Uterus (tissue), 4 donors: ENCODE data around the gene KCNAB2. TPM values are rescaled to one million over a fixed set of nuclear protein-coding genes. Genes with fewer than 3 reads are reported as not detected.

Experiments
- DNase-seq, 2 donors: peaks; one replicate each; pipeline ENCODE4 v3.0.0-alpha.2; 2019 to 2020
- H3K27ac ChIP-seq, 2 donors: fragments of 200-600 bp; sonication (generic); 1 replicate in 1 of 2; 2 replicates in 1 of 2; pipeline ENCODE4 v1.5.1; 2016 to 2018
- H3K27me3 ChIP-seq, 2 donors: fragments of 200-600 bp; sonication (generic); one replicate each; pipeline ENCODE4 v1.5.1; 2018 to 2019; ENCODE audit warnings: control low read depth in 1 of 2
- H3K36me3 ChIP-seq, 2 donors: fragments of 200-600 bp; sonication (generic); one replicate each; pipeline ENCODE4 v1.5.1; 2019; ENCODE audit warnings: control low read depth in 1 of 2
- H3K4me1 ChIP-seq, 2 donors: fragments of 200-600 bp; sonication (generic); one replicate each; pipeline ENCODE4 v1.5.1; 2018 to 2019; ENCODE audit warnings: control low read depth in 1 of 2
- H3K4me3 ChIP-seq, 2 donors: fragments of 200-600 bp; sonication (generic); 1 replicate in 1 of 2; 2 replicates in 1 of 2; pipeline ENCODE4 v1.5.1; 2018 to 2019; ENCODE audit warnings: mild to moderate bottlenecking in 1 of 2
- H3K9me3 ChIP-seq, 2 donors: fragments of 200-600 bp; sonication (generic); one replicate each; pipeline ENCODE4 v1.5.1; 2019; ENCODE audit warnings: control low read depth in 1 of 2
- POLR2A ChIP-seq, 2 donors: fragments of 450-650 bp; IDR thresholded peaks; one replicate each; pipeline ENCODE4 v1.6.1; 2016; ENCODE audit warnings: antibody characterized with exemption in 2 of 2, mild to moderate bottlenecking in 1 of 2, moderate library complexity in 1 of 2
- intact Hi-C: fragments of 100-400 bp; cut with DNase I; formaldehyde crosslinking; loops from one replicate; pipeline ENCODE4 v1.15.1; 2023; ENCODE audit warnings: low total_unique reads
- total RNA-seq, 4 donors: library from RNA; depleted of rRNA in 3 of 4; stranded (reverse); fragments of >200 nt in 3 of 4; gene quantifications; one replicate each; pipeline versions ENCODE4 v1.1.0 to v1.2.4, GENCODE V29; 2014 to 2023
- TF ChIP-seq, protein P1 (sequence below), 4 experiments: fragments of 200-600 bp in 2 of 4; fragments of 450-650 bp in 2 of 4; sonication (generic) in 2 of 4; IDR thresholded peaks; one replicate each; pipeline ENCODE4 v1.5.1; 2016 to 2019; ENCODE audit warnings: antibody characterized with exemption in 4 of 4, mild to moderate bottlenecking in 2 of 4, moderate library complexity in 1 of 4
- donor health status: DM: yes; HTN: yes; CAD: no.

The KCNAB2 gene
- total RNA-seq, 4 donors from 2014 or later = 1.5 to 21.2 (median 12.9) TPM

DNA sequence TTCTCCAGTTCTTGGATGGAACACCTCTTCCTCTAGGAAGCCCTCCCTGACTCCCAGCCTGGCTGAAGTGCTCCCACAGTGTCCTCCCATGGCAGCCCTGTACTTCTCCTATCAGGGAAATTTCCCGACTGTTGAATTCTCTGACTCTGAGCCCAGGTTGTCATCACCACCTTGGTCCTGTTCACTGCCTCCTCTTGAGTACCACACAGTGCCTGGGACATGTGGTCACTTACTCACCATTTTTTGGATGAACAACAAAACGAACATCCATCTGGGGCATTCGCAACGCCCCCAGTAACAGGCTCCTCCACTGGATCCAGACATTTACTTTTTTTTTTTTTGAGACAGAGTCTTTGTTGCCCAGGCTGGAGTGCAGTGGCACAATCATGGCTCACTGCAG lies 97.0 kb downstream of the KCNAB2 start:
- no peaks in the 10 kb centered on the region for H3K9me3 ChIP-seq
- H3K36me3 ChIP-seq = no peaks in the 10 kb centered on the region
- DNase-seq = no peak
- TF ChIP-seq, protein P1, sequence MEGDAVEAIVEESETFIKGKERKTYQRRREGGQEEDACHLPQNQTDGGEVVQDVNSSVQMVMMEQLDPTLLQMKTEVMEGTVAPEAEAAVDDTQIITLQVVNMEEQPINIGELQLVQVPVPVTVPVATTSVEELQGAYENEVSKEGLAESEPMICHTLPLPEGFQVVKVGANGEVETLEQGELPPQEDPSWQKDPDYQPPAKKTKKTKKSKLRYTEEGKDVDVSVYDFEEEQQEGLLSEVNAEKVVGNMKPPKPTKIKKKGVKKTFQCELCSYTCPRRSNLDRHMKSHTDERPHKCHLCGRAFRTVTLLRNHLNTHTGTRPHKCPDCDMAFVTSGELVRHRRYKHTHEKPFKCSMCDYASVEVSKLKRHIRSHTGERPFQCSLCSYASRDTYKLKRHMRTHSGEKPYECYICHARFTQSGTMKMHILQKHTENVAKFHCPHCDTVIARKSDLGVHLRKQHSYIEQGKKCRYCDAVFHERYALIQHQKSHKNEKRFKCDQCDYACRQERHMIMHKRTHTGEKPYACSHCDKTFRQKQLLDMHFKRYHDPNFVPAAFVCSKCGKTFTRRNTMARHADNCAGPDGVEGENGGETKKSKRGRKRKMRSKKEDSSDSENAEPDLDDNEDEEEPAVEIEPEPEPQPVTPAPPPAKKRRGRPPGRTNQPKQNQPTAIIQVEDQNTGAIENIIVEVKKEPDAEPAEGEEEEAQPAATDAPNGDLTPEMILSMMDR (IDR thresholded peaks at IDR 0.05) = no peak
- no peak for TF ChIP-seq POLR2A (IDR thresholded peaks at IDR 0.05)
- no peaks in the 10 kb centered on the region for H3K4me1 ChIP-seq
- H3K27ac ChIP-seq = no peak overlapping the region
- no peaks in the 10 kb centered on the region for H3K27me3 ChIP-seq
- no peak overlapping the region for H3K4me3 ChIP-seq
- intact Hi-C loops = no loop called here

DNA sequence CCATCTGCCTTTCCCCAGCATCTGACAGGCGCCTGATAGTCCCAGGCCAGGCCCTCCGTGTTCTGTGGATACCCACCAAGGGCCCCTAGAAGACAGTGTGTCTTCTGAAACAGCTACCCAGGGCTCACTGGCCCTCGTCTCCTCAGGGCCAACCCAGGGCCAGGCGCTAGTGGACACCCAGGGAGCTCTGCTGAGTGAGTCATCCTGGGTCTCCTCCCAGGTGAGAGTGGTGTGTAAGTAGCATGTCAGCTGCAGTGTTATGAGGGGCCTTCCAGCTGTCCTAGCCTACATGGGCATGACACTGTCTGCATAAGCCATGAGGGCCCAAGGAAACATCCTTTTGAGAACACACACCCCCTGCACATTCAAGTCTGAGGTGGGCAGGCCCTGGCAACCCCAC lies 97.7 kb downstream of the KCNAB2 start:
- H3K36me3 ChIP-seq = no peaks in the 10 kb centered on the region
- H3K27me3 ChIP-seq = no peaks in the 10 kb centered on the region
- no peaks in the 10 kb centered on the region for H3K9me3 ChIP-seq
- H3K27ac ChIP-seq = no peak overlapping the region
- no peak for TF ChIP-seq POLR2A (IDR thresholded peaks at IDR 0.05)
- TF ChIP-seq, protein P1 (IDR thresholded peaks at IDR 0.05) = no peak
- no peaks in the 10 kb centered on the region for H3K4me1 ChIP-seq
- DNase-seq = no peak
- no peak overlapping the region for H3K4me3 ChIP-seq
- intact Hi-C loops = no loop called here

DNA sequence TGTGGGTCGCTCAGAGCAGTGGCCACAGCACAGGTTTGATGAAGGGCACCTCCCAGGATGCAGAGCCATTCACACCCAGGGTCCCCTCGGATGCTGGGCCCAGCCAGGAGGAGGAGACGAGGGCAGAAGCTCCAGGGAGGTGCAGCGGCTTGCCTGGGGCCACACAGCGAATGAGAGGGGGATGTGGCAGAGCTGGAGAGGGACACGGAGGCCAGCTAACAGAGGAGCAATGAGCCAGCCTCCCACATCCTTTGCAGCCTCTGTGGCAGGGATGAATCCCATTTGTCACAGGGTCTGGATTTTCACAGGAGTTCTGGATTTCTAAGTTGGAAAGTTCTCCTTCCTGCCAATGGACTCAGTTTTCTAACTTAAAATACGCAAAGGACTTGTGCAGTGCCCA lies 98.5 kb downstream of the KCNAB2 start:
- Histone ChIP-seq H3K36me3 (no peaks in the 10 kb centered on the region), H3K9me3 (no peaks in the 10 kb centered on the region), H3K4me1 (no peaks in the 10 kb centered on the region), H3K27me3 (no peaks in the 10 kb centered on the region), H3K4me3 (no peak overlapping the region), H3K27ac (no peak overlapping the region)
- TF ChIP-seq POLR2A (IDR thresholded peaks at IDR 0.05) = no peak
- TF ChIP-seq, protein P1 (IDR thresholded peaks at IDR 0.05) = no peak
- intact Hi-C loops = no loop called here
- no peak for DNase-seq

DNA sequence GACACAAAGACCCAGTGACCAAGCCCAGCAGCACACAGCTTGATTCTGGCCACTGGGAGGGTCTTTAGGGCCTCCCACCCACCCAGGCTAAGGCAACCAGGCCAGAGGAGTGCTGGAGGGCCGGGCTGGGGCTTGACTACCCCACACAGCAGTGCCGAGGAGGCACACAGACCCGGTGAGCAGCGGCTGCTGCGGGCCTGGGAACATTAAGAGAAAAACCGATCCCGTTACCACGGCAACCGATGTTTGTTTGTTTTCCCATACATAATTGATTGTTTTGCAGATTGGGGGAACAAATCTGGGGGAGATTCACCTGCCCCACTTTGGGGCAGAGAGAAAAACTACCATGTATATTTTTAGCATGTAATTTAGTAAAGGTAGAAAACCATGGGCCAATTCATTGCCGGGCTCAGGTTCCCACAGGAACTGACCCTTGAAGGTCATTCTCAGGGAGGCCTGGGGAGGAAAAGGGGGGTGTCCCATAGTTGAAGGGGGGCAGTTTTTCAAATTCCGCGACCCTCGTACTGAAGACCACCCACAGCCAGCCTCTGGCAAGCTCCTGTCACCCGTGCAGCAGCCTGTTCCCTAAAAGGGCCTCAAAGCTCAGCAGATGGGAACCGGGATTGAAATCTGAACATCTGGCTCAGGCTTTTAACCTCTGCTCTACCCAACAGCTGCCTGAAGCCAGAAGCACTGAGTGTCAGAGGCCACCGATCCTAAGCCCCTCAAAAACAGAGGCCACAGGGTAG lies 99.1 kb downstream of the KCNAB2 start:
- no peaks in the 10 kb centered on the region for H3K9me3 ChIP-seq
- no peak for DNase-seq
- TF ChIP-seq, protein P1 (IDR thresholded peaks at IDR 0.05) = no peak
- TF ChIP-seq POLR2A (IDR thresholded peaks at IDR 0.05) = no peak
- H3K36me3 ChIP-seq = no peaks in the 10 kb centered on the region
- no peaks in the 10 kb centered on the region for H3K4me1 ChIP-seq
- no peak overlapping the region for H3K27ac ChIP-seq
- no peaks in the 10 kb centered on the region for H3K27me3 ChIP-seq
- intact Hi-C loops = no loop called here
- H3K4me3 ChIP-seq = no peak overlapping the region

DNA sequence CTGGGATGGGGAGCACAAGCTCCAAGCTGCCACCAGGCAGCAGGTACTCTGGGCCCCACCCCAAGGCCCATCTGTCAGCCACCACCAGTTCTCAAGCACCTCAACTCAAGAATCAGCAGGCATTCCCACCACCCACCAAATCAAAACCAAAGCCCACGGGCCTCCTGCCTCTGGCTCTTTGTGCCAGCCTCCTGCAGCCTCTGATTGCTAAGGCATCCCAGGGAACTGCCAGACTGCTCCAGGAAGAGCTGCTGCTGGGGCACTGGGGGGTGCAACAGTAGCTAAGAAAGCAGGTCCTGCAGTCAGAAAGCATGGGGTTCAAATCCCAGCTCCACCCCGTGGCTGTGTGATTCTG lies 99.7 kb downstream of the KCNAB2 start:
- Histone ChIP-seq H3K4me1 (no peaks in the 10 kb centered on the region), H3K36me3 (no peaks in the 10 kb centered on the region), H3K27ac (no peak overlapping the region), H3K9me3 (no peaks in the 10 kb centered on the region), H3K4me3 (no peak overlapping the region), H3K27me3 (no peaks in the 10 kb centered on the region)
- intact Hi-C loops = no loop called here
- no peak for TF ChIP-seq POLR2A (IDR thresholded peaks at IDR 0.05)
- TF ChIP-seq, protein P1 (IDR thresholded peaks at IDR 0.05) = no peak
- no peak for DNase-seq
